SIG-M5 treated with dmso at 0.1 percent for 504 hours (cell line): Measurements from ENCODE around the gene USF1.
A peak's percentile ranks its signal among the peaks of the same experiment; 100 is the strongest.
"Not testable (repeated sequence)": the region's sequence is repeated elsewhere in the genome, so short reads cannot be mapped to it uniquely, and the experiment has no call there.

Source experiments
- DNase-seq: peaks from one replicate; lab custom pipeline; 2025; ENCODE audit not compliant: unreplicated experiment; lab: John Stamatoyannopoulos, UW

Gene USF1

GRCh38 chr1:161019751-161020495, 25.9 kb downstream of the USF1 start:
- DNase-seq, result peak; percentile 42

- peak; percentile 42 for DNase-seq
These were observed 26.6 kb downstream of the USF1 start for GRCh38 chr1:161019111-161019660.

GRCh38 chr1:161018631-161018930, 27.2 kb downstream of the USF1 start:
- DNase-seq, result no peak

GRCh38 chr1:161017756-161018630, 27.8 kb downstream of the USF1 start:
- DNase-seq, result no peak

GRCh38 chr1:161017181-161017580, 28.6 kb downstream of the USF1 start:
- not testable (repeated sequence) for DNase-seq

GRCh38 chr1:161016683-161017082, 29.1 kb downstream of the USF1 start:
- DNase-seq, result not testable (repeated sequence)

- peak; percentile 97 for DNase-seq
These were observed 32.1 kb downstream of the USF1 start for GRCh38 chr1:161013488-161014230.

- peak; percentile 73 for DNase-seq
These were observed 32.7 kb downstream of the USF1 start for GRCh38 chr1:161013131-161013487.

- DNase-seq, result no peak
These were observed 33.4 kb downstream of the USF1 start for GRCh38 chr1:161012420-161012819.

GRCh38 chr1:161009602-161010211, 36.1 kb downstream of the USF1 start:
- DNase-seq, result no peak

- no peak for DNase-seq
These were observed 36.8 kb downstream of the USF1 start for GRCh38 chr1:161008869-161009510.

GRCh38 chr1:161007369-161007768, 38.4 kb downstream of the USF1 start:
- DNase-seq, result no peak

- DNase-seq, result no peak
These were observed 39.2 kb downstream of the USF1 start for GRCh38 chr1:161006563-161006962.

- DNase-seq, result no peak
These were observed 44.3 kb downstream of the USF1 start for GRCh38 chr1:161001525-161001924.

- no peak for DNase-seq
These were observed 44.9 kb downstream of the USF1 start for GRCh38 chr1:161000736-161001480.

- no peak for DNase-seq
These were observed 46.4 kb downstream of the USF1 start for GRCh38 chr1:160999376-160999775.

- DNase-seq, result peak; percentile 73
These were observed 48.3 kb downstream of the USF1 start for GRCh38 chr1:160997323-160998038.

- DNase-seq, result no peak
These were observed 49.6 kb downstream of the USF1 start for GRCh38 chr1:160996178-160996577.

GRCh38 chr1:160993544-160994193, 52.1 kb downstream of the USF1 start:
- DNase-seq, result peak; percentile 49
